B cell (primary cell): ENCODE measurements around the gene USH2A. TPM values are rescaled to one million over a fixed set of nuclear protein-coding genes. Genes with fewer than 3 reads are reported as not detected.

Source experiments
- ATAC-seq: fragments of 200-7000 bp; cut with Tn5 transposase; one replicate; pipeline ENCODE4 v1.10.0; 2021; ENCODE audit warnings: low read depth, mild to moderate bottlenecking, moderate number of reproducible peaks, moderate library complexity
- CTCF ChIA-PET: fragments of 350-600 bp; sonication (Branson Sonifier 250); formaldehyde crosslinking; loops from one replicate; lab custom pipeline; 2021; ENCODE audit warnings: antibody characterized with exemption, inconsistent platforms; lab: Charles Lee
- POLR2A ChIA-PET: fragments of 350-600 bp; sonication (Branson Sonifier 250); formaldehyde crosslinking; loops from one replicate; lab custom pipeline; 2021; ENCODE audit warnings: antibody characterized with exemption; lab: Charles Lee
- DNase-seq: peaks from one replicate; pipeline ENCODE4 v3.0.0; 2013
- H2AFZ ChIP-seq: 2 replicates; pipeline ENCODE4 v1.6.1; 2012; ENCODE audit warnings: mild to moderate bottlenecking, low read depth, low read length; ENCODE audit not compliant: insufficient read depth, poor library complexity, severe bottlenecking
- H3K27ac ChIP-seq, 2 donors: 1 replicate in 1 of 2; 2 replicates in 1 of 2; pipeline ENCODE4 v1.5.1; 2012 to 2013; ENCODE audit warnings: low read length in 2 of 2, mild to moderate bottlenecking in 2 of 2, moderate library complexity in 1 of 2
- H3K27me3 ChIP-seq, 4 experiments: fragments of 200-600 bp in 1 of 4; sonication (generic) in 1 of 4; replicated peaks in 1 of 4; 1 replicate in 2 of 4; 2 replicates in 2 of 4; pipeline versions ENCODE4 v1.6.1 to v1.7.0; 2013 to 2016; ENCODE audit warnings: low read length in 3 of 4, mild to moderate bottlenecking in 2 of 4, mixed read lengths in 1 of 4, moderate library complexity in 1 of 4; ENCODE audit not compliant: insufficient read depth in 4 of 4, control insufficient read depth in 3 of 4; ENCODE audit errors: control extremely low read depth in 1 of 4
- H3K36me3 ChIP-seq, 2 experiments: replicated peaks in 1 of 2; 1 replicate in 1 of 2; 2 replicates in 1 of 2; pipeline versions ENCODE4 v1.6.1 to v1.7.1; 2013; ENCODE audit warnings: low read length in 1 of 2; ENCODE audit not compliant: insufficient read depth in 2 of 2, control insufficient read depth in 1 of 2; ENCODE audit errors: control extremely low read depth in 1 of 2, extremely low read depth in 1 of 2
- H3K4me1 ChIP-seq, 2 donors: fragments of 200-600 bp in 1 of 2; sonication (generic) in 1 of 2; 1 replicate in 1 of 2; 2 replicates in 1 of 2; pipeline versions ENCODE4 v1.5.1 to v1.6.1; 2013 to 2017; ENCODE audit warnings: low read length in 2 of 2; ENCODE audit not compliant: control insufficient read depth in 2 of 2, insufficient read depth in 2 of 2
- H3K4me2 ChIP-seq: replicated peaks from 2 replicates; pipeline ENCODE3; 2012; ENCODE audit warnings: mild to moderate bottlenecking, low read depth, low read length; ENCODE audit not compliant: poor library complexity, severe bottlenecking
- H3K4me3 ChIP-seq, 5 experiments: fragments of 200-600 bp in 1 of 5; sonication (generic) in 1 of 5; 1 replicate in 3 of 5; 2 replicates in 2 of 5; pipeline versions ENCODE4 v1.5.1 to v1.7.0; 2011 to 2016; ENCODE audit warnings: low read length in 4 of 5, mild to moderate bottlenecking in 4 of 5, low read depth in 2 of 5, control low read depth in 1 of 5, moderate library complexity in 1 of 5; ENCODE audit not compliant: insufficient read depth in 1 of 5; ENCODE audit errors: control extremely low read depth in 1 of 5, extremely low read depth in 1 of 5
- H3K79me2 ChIP-seq: fragments of 200-600 bp; sonication (generic); one replicate; pipeline ENCODE4 v1.6.0; 2016; ENCODE audit warnings: low read length; ENCODE audit not compliant: control insufficient read depth, insufficient read depth
- H3K9ac ChIP-seq: fragments of 200-600 bp; sonication (generic); 2 replicates; pipeline ENCODE4 v1.6.1; 2017; ENCODE audit warnings: mild to moderate bottlenecking, low read length, moderate library complexity
- H3K9me3 ChIP-seq, 3 donors: one replicate each; pipeline versions ENCODE4 v1.6.1 to v1.7.1; 2013; ENCODE audit warnings: low read length in 2 of 3; ENCODE audit not compliant: control insufficient read depth in 2 of 3, insufficient read depth in 1 of 3; ENCODE audit errors: control extremely low read depth in 1 of 3
- H4K20me1 ChIP-seq: 2 replicates; pipeline ENCODE4 v1.6.0; 2012; ENCODE audit warnings: mild to moderate bottlenecking, low read length; ENCODE audit not compliant: insufficient read depth, control insufficient read depth, poor library complexity, severe bottlenecking
- H3K27ac Mint-ChIP-seq: one replicate; pipeline ENCODE4 v1.8.0; 2021; ENCODE audit warnings: mixed read lengths
- H3K27me3 Mint-ChIP-seq: one replicate; pipeline ENCODE4 v1.8.0; 2021; ENCODE audit warnings: mixed read lengths
- H3K4me1 Mint-ChIP-seq: one replicate; pipeline ENCODE4 v1.8.0; 2021; ENCODE audit warnings: mixed read lengths
- H3K4me3 Mint-ChIP-seq: one replicate; pipeline ENCODE4 v1.8.0; 2021; ENCODE audit warnings: mixed read lengths
- H3K9me3 Mint-ChIP-seq: one replicate; pipeline ENCODE4 v1.8.0; 2022; ENCODE audit warnings: mixed read lengths; ENCODE audit not compliant: insufficient read depth
- CTCF ChIP-seq: fragments of 200-600 bp; IDR thresholded peaks from one replicate; pipeline ENCODE4 v1.8.0; 2022; ENCODE audit warnings: antibody characterized with exemption, mild to moderate bottlenecking
- EZH2 ChIP-seq: IDR thresholded peaks from 2 replicates; pipeline ENCODE4 v1.6.1; 2012; ENCODE audit warnings: borderline replicate concordance, low read depth, mild to moderate bottlenecking, moderate library complexity, low read length; ENCODE audit not compliant: insufficient read depth, poor library complexity, severe bottlenecking
- WGBS: methylation state at CpG from one replicate; pipeline ENCODE4 v1.1.5; 2013; ENCODE audit warnings: missing lambda C conversion rate; ENCODE audit not compliant: insufficient coverage; 5-methylcytosine and 5-hydroxymethylcytosine counted together
- intact Hi-C: fragments of 100-400 bp; cut with micrococcal nuclease; formaldehyde crosslinking; loops from one replicate; pipeline ENCODE4 v1.10.0; 2022
- polyA plus RNA-seq: library from polyadenylated mRNA; depleted of rRNA; stranded (reverse); fragments of >200 nt; gene quantifications from 2 replicates; pipeline ENCODE4 v1.2.3, GENCODE V29; 2012
- total RNA-seq, 2 donors: library from RNA; stranded (reverse); fragments of 120-200 nt in 1 of 2; gene quantifications; 1 replicate in 1 of 2; 2 replicates in 1 of 2; pipeline versions ENCODE4 v1.2.3 to v1.2.4, GENCODE V29; 2013 to 2022

Gene USH2A
- total and polyA plus RNA-seq, 2 donors (not counting 1 experiment from before 2014, with no cell fraction given) = 0.01 TPM; not detected in 1

GRCh38 chr1:215623162-215623561 lies 800.1 kb downstream of the USH2A start:
- WGBS = no CpG with 5 or more reads among the region's 4 CpGs
- Histone ChIP-seq H3K27me3 (no peaks in the 10 kb centered on the region), H2AFZ (no peak overlapping the region), H4K20me1 (no peaks in the 10 kb centered on the region), H3K4me2 (no peak overlapping the region), H3K4me1 (no peaks in the 10 kb centered on the region), H3K27ac (no peak overlapping the region), H3K36me3 (peaks cover 0 to 4% of the 10 kb centered on the region in 2 experiments), H3K4me3 (no peak overlapping the region), H3K9me3 (no peaks in the 10 kb centered on the region), H3K9ac (no peak overlapping the region), H3K79me2 (no peaks in the 10 kb centered on the region)
- no peak overlapping the region for H3K27ac Mint-ChIP-seq
- ChIA-PET POLR2A (no interaction called here), CTCF (no interaction called here)
- intact Hi-C loops = no loop called here
- H3K27me3 Mint-ChIP-seq = no peaks in the 10 kb centered on the region
- no peaks in the 10 kb centered on the region for H3K4me1 Mint-ChIP-seq
- no peaks in the 10 kb centered on the region for H3K9me3 Mint-ChIP-seq
- ATAC-seq (no peak), DNase-seq (no peak)
- H3K4me3 Mint-ChIP-seq = no peak overlapping the region
- TF ChIP-seq CTCF = no peak
- TF ChIP-seq EZH2 = no peak

GRCh38 chr1:215617979-215618378 lies 805.3 kb downstream of the USH2A start:
- peaks cover 2% of the 10 kb centered on the region for H3K9me3 Mint-ChIP-seq
- Histone ChIP-seq H4K20me1 (no peaks in the 10 kb centered on the region), H3K36me3 (peaks cover 0 to 6% of the 10 kb centered on the region in 2 experiments), H3K4me3 (no peak overlapping the region), H3K4me2 (no peak overlapping the region), H3K9ac (no peak overlapping the region), H3K27ac (no peak overlapping the region), H3K27me3 (no peaks in the 10 kb centered on the region), H3K79me2 (no peaks in the 10 kb centered on the region), H3K4me1 (no peaks in the 10 kb centered on the region), H3K9me3 (no peaks in the 10 kb centered on the region), H2AFZ (no peak overlapping the region)
- CTCF ChIA-PET = no interaction called here
- H3K4me3 Mint-ChIP-seq = no peak overlapping the region
- POLR2A ChIA-PET = no interaction called here
- H3K4me1 Mint-ChIP-seq = no peaks in the 10 kb centered on the region
- DNase-seq (no peak), ATAC-seq (no peak)
- H3K27me3 Mint-ChIP-seq = no peaks in the 10 kb centered on the region
- WGBS = no CpG with 5 or more reads among the region's 1 CpG
- no peak overlapping the region for H3K27ac Mint-ChIP-seq
- TF ChIP-seq EZH2 = no peak
- no peak for TF ChIP-seq CTCF
- intact Hi-C loops = no loop called here
